ENCODE measurements around the gene DNAJC17.

DNA sequence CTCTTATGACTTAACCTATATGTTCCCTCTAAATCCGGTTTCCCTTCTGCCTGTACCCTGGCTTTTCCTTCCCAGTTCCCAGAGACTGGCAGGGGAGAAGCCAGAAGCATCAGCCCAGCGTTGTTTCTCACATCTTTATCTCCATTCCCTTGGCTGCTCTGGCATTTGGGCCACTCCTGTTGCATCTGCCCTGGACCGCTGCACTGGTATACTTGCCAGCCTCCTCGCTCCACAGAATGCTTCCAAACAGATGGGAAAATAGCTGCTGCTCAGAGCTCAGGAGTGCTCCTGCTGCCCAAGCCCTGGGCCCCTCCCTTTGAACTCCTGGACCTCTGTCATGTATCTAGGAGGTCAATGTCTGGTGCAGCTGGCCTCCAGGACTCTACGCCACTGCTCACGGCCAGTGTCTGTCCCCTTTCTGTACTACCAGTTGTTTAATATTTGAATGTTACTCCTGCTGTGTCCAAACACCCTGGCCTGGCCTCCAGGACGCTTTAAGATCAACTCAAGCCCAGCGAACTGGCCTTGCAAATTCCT is 43.4 kb upstream of the DNAJC17 start:
- no peak for TF ChIP-seq CTCF (conservative IDR thresholded peaks at IDR 0.05; ENCODE audit: low read depth, low read length)
- TF ChIP-seq EZH2 (IDR thresholded peaks at IDR 0.05; ENCODE audit: low read length, unreplicated experiment), result no peak
- TF ChIP-seq EZH2phosphoT487 (IDR thresholded peaks at IDR 0.05; ENCODE audit: borderline replicate concordance, low read length), result no peak

All from PC-3 (cell line).